Activated CD8-positive, alpha-beta memory T cell treated with anti-CD3 and anti-CD28 coated beads, Interleukin-2, amount 50 U/mL, for 1 hour (primary cell): ENCODE data around the gene ZNF550.

Experiments used
- DNase-seq: peaks from one replicate; pipeline ENCODE4 v3.0.0-alpha.2; 2020; ENCODE audit errors: extremely low read depth

Gene ZNF550

GRCh38 chr19:57559404-57560025 is at the start of gene ZNF550:
Gene ZNF550 (minus strand): TSS chr19:57559863. CDS start chr19:57559682, 181 bp downstream.
- peak; percentile 64 for DNase-seq

GRCh38 chr19:57606931-57607330 is 47.3 kb upstream of the ZNF550 start:
- DNase-seq = no peak

- DNase-seq = peak; percentile 53
These were observed 40.2 kb upstream of the ZNF550 start, which contains the start of gene ZNF530 for GRCh38 chr19:57599761-57600383. Gene ZNF530 (plus strand): TSS chr19:57599885. CDS start chr19:57604346, 4,461 bp downstream.

GRCh38 chr19:57599377-57599760 is 39.7 kb upstream of the ZNF550 start:
- DNase-seq = no peak

- no peak for DNase-seq
These were observed 27.9 kb upstream of the ZNF550 start for GRCh38 chr19:57587529-57587928.

- DNase-seq = peak; percentile 86
These were observed 24.1 kb upstream of the ZNF550 start, which contains the start of gene ZIK1 for GRCh38 chr19:57583521-57584416. Gene ZIK1 (plus strand): TSS chr19:57584145. CDS start chr19:57584357, 212 bp downstream.

- DNase-seq = no peak
These were observed 23.4 kb upstream of the ZNF550 start for GRCh38 chr19:57583104-57583520.

- peak; percentile 97 for DNase-seq
These were observed 19.0 kb upstream of the ZNF550 start, which contains the start of gene ZNF416 for GRCh38 chr19:57578487-57579205. Gene ZNF416 (minus strand): TSS chr19:57578911. CDS start chr19:57578704, 207 bp downstream.

GRCh38 chr19:57576661-57577060 is 17.0 kb upstream of the ZNF550 start:
- no peak for DNase-seq

- no peak for DNase-seq
These were observed 12.8 kb upstream of the ZNF550 start for GRCh38 chr19:57572415-57572947.

GRCh38 chr19:57570707-57571106 is 11.0 kb upstream of the ZNF550 start:
- DNase-seq = no peak

GRCh38 chr19:57566396-57567265 is 7.0 kb upstream of the ZNF550 start:
- DNase-seq = no peak

GRCh38 chr19:57563547-57563946 is 3.9 kb upstream of the ZNF550 start:
- DNase-seq = no peak

GRCh38 chr19:57560049-57560491 is 407 bp upstream of the ZNF550 start:
- DNase-seq = no peak

GRCh38 chr19:57559008-57559403 is 657 bp downstream of the ZNF550 start:
- DNase-seq = no peak

- DNase-seq = no peak
These were observed 1.1 kb downstream of the ZNF550 start for GRCh38 chr19:57558525-57558924.

- no peak for DNase-seq
These were observed 2.0 kb downstream of the ZNF550 start for GRCh38 chr19:57557659-57558058.

GRCh38 chr19:57552432-57552831 is 7.2 kb downstream of the ZNF550 start:
- no peak for DNase-seq

- DNase-seq = no peak
These were observed 13.2 kb downstream of the ZNF550 start for GRCh38 chr19:57546513-57546912.

- no peak for DNase-seq
These were observed 21.6 kb downstream of the ZNF550 start for GRCh38 chr19:57537953-57538547.
